Smooth muscle cell of the brain vasculature (primary cell): Measurements from ENCODE around the gene WFS1.

Experiments
- DNase-seq: peaks from one replicate; pipeline ENCODE4 v3.0.0-alpha.2; 2012; ENCODE audit warnings: low read depth, low spot score

The WFS1 gene

DNA sequence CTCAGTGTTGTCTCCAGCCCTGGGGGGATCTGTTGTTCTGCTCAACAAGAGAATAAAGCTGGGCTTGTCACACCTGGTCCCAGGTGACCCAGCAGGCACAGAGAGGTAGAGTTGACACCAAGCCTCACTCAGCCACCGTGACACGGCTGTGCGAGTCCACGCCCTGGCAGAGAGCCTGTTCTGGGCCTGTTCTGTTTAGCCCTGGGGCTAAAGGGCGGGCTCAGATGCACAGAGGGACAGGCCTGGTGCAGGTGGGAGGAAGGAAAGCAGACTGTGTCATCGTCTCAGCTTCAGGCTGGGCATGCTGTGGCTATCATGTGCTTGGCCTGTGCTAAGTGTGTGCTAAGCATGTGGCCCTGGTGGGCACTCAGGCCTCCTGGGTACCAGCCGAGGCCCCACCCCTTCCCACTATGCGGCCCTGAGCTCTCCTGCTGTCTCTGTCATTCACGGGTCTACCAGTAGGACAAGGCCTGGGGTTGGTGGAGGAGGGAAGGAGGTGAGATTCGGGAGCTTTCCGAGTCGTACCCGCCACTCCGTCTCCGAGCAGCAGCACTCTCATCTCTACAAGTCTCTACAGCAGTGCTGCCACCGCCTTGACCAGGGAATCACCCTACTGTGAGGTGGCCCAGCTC lies 10.8 kb downstream of the WFS1 start:
- no peak for DNase-seq

DNA sequence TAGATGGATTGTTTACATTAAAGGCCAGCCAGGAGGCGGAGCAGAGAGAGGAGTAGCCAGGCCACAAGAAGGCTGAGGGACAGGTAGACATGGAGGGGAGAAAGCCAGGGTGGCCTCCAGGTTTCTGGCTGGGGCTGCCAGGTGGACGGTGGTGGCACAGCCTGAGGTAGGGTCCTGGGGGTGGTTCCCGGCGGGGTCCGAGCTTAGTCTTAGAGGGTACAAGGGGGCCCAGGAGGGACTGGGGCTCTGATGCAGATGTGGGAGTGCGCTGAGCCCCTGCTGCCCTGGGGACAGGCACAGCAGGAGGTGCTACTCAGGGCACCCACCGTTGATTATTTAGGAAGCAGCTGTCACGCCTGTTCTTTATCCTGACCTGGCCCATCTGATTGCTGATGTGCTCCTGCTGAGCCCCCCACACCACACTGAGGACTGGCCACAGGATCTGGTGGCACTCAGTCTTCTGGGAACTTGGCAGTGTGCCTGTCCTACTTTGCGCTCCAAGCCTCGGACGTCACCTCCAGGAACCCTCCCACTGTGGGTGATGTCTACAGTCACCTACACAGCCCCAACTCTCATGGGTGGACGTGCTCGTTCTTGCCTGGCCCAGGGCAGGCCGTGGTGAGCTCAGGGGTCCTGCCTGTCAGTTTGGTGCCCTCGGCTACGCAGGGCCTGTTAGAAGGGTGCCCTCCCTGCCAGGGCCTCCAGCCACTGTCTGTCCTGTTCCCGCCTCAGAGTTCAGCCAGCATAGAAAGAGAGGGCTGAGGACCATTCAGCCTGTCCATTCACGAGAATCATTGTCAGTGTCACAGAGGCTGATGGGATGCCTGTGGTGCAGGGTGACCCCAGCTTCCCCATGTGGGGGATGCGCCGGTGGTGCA lies 12.0 kb downstream of the WFS1 start:
- no peak for DNase-seq

DNA sequence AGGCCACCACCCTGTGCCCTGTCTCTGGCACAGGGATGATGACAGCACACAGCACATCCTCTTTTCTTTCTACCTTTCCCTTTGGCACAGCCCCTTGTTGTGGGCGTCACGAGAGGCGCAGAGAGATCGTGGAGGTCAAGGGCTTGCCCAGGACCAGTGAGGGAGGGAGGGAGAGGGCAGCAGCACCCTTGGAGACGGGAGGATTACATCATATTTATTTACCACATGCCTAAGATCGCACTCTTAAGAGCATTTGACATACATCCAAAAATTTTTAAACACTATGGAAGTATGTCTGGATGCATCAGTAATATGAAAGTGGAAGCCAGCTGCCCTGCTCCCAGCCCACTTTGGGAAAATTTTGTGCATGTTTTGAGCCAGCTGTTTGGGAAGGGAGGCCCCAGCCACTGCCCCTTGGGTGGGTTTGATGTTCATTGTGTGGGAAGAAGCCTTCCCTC lies 12.7 kb downstream of the WFS1 start:
- no peak for DNase-seq

DNA sequence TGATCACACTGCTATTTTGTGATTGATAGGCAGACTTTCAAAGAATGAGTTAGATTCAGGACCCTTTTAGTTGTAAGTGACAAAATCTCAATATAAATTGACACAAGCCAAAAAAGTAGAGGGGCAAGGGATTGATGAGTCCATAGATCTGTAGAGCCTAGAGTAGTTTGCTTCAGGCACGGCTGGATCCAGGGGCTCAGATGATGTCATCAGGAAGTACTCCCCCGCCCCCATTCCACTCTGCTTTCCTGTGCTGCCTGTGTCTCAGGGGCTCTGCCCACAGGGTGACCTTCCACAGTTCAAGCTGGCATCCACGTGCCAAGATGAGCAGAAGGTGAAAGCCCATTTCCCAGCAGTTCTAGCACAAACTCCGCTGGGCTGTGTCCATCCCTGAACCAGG lies 13.6 kb downstream of the WFS1 start:
- DNase-seq = no peak

DNA sequence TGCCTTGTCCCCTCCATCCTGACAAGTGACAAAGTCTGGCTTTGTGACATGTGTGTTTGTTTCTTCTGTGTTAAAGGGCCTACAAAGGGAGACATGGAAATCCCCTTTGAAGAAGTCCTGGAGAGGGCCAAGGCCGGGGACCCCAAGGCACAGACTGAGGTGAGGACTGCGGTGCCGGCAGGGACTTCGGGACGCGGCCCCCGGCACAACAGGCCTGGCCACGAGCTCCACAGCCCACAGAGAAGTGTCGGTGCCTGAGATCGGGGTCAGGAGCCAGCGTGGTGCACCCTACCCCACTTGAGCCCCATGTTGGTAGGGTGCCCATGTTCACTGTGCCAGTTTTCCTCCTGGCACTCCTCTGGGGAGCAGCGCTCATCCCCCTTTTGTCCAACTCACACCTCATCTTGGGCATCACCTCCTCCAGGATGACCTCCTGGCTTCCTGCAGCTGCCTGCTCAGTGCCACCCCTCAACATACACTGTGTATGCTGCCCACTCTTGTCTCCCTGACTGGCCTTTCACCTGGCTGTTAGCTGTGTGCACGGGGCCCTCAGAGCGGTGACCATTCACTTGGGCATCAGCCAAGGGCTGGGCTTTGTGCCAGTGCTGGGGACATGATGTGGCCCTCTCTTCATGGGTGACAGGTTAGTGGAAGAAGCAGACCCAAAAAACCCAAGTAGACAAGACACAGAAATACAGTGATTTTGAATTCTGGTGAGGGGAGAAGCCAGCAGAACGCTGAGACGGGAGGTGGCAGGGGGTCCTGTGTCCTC lies 17.6 kb downstream of the WFS1 start:
- no peak for DNase-seq

DNA sequence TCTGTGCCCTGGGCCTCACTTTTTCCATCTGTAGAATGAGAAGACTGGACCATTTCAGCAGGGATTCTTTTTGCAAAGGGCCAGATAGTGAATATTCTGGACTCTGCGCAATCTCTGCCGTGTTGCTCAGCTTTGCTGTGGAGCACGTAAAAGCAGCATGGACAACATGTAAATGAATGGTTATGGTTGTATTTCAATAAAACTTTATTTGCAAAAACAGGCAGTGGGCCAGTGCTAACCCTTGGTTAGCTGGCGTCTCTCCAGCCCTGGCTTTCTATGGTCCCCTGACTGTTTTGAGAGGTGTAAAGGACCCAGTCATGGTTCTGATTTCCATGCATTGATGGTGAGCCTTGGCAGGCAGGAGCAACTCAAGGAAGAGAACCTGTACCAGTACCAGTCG lies 18.7 kb downstream of the WFS1 start:
- no peak for DNase-seq

DNA sequence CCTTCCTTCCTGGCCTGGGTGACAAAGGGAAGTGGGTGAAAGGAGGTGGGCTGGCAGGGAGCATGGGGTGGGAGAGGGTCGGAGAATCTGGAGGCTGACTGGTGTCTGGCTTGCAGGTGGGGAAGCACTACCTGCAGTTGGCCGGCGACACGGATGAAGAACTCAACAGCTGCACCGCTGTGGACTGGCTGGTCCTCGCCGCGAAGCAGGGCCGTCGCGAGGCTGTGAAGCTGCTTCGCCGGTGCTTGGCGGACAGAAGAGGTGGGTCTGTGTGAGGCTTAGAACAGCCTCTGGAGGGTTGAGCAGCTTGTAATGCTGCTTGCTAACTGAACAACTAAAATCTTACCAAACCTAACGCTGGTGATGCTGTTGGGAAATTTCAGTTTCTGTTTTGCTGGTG lies 19.2 kb downstream of the WFS1 start:
- no peak for DNase-seq

DNA sequence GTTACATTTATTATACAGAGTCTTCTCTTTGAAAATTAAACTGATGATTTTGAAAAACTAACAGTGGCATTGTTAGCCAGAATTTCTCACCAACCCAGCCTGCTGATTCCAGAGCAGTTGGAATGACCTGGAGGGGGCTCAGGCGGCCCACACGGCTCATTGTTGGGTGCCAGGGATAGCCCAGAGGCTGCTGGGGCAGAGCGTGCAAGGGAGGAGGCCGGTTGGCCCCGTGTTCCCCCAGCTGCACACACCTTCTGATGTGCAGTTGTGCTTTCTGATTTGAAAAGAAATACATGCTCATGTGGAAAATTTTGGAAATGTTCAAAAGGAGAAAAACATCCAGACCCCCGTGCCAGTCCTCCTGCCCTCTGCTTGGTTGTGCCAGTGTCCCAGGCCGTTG lies 20.6 kb downstream of the WFS1 start:
- DNase-seq = no peak

DNA sequence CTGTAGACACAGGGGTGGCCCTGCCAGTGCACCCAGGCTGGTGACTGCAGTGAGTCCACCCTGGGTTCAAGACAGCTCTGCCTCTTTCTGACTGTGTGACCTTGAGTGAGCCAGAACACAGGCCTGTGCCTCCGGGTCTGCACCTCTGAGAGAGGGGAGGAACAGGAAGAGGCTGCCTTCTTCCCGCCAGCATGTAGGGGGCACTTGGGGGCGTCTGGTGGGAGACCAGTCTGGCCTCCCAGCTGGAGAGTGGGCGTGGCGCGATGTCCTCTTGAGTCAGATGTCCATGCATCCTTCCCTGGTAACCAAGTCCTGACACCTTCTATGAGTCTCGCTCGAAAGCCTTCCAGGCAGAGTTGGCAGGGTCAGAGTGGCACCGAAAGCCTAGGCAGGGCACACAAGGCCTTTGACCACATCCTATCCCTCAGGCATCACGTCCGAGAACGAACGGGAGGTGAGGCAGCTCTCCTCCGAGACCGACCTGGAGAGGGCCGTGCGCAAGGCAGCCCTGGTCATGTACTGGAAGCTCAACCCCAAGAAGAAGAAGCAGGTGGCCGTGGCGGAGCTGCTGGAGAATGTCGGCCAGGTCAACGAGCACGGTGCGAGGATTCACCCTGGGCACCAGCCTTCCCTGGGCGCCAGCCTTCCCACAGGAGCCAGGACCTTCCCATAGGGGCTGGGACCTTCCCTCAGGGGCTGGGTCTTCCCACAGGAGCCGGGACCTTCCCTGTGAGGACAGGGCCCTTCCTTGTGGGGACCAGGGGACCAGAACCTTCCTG lies 21.3 kb downstream of the WFS1 start:
- no peak for DNase-seq

DNA sequence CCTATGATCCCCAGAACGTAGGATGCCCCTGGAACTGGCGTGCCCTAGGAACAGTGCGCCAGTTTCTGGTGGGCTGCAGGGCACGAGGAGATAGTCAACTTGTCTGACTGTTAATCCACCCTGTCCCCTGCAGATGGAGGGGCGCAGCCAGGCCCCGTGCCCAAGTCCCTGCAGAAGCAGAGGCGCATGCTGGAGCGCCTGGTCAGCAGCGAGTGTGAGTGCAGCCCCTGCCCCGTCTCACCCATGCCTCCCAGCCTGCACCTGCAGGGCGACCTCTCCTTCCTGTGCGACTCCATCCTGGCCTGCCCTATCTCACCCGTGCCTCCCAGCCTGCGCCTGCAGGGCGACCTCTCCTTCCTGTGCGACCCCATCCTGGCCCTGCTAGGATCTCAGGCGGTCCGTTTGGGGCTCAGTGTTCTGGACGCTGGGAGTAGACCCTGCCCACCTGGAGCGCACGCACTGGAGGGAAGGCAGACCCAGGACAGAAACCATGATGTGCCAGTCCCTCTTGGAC lies 22.2 kb downstream of the WFS1 start:
- DNase-seq = no peak

DNA sequence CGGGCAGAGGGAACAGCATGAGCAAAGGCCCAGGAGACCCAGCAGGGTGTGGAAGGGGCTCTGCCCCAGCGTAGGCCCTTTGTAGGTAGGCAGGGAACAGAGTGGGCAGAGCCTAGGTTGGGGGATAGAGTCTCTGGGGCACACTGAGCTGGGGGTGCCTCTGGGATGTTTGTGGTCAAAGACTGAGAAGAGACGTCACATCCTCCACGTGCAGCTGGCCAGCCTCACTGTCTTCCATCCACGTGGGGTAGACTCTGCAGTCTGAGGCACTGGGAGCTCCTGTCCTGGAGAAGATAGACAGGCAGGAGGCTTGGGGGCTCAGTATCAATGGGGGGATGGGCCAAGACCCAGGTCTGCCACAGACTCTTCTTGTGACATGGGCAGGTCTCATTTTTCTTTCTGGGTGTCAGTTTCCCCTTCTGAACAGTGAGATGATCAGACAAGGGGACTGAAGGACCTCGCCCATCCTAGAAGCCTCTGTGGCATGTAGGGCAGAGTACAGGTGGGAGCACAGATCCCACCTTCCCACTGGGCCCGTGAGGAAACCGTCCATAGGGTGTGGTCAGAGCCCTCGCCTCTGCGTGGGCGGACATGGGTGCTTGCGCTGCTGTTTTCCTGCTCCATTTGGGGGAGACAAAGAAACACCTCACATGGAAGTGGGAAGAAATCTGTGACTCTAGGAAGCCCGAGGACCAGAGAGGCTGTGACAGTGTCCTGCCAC lies 22.9 kb downstream of the WFS1 start:
- DNase-seq = no peak

DNA sequence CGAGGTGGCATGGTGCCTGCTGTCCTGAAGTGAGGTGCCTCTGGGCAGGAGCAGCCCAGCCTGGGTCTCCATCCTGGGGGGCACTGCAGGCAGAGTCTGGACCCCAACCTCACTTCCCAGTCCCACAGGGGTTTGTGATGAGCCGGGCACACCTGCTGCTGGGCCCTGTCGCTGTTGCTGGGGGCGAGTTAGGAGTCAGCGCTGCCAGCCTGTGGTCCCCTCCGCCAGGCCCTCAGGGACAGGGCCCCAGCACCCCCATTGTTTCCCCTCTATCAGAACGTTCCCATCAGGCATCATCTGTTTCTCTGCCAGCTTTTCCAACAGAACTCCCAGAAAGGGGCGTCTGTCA lies 23.4 kb downstream of the WFS1 start:
- DNase-seq = no peak

DNA sequence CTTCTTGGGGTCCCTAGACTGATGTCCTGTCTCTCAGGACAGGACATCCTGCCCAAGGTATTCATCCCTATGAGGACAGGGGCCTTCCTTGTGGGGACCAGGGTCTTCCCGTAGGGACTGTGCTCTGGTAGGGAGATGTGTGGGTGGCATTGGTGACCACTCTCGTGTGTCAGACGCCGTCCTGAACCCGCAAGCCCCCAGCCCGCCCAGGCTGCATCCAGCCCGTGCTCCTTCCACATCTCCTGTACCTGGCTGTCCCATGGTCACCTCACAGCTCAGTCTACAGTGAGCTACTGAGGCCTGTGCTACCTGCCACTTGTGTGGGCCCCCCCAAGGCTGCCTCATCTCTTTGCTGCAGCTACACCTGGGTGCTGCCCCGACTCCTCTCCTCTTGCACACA lies 24.0 kb downstream of the WFS1 start:
- no peak for DNase-seq

DNA sequence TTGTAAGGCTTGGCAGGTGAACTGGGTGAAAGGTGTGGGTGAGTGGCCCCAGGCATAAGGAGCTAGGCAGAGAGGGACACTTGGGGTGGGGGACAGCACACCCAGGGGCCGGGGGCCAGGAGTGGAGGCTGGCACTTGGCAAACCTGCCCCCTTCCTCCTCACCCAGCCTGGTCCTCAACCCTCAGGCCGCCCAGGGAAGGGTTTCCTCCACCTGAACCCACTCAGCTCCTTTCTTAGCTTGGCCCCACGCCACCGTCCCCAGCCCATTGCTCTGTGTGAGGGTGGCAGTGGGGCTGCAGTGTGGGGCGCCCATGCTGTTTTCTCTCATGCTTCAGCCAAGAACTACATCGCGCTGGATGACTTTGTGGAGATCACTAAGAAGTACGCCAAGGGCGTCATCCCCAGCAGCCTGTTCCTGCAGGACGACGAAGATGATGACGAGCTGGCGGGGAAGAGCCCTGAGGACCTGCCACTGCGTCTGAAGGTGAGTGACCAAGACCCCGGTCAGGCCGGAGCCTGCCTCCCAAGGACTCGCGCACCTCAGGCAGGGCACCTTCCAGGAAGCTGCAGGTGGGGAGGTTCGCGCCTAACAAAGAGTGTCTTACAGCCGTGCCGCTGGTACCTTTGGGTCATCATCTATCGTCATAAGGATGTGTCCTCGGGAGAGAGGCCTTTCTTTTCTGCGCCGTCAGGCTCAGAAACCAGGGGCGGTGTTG lies 25.2 kb downstream of the WFS1 start:
- DNase-seq = no peak

DNA sequence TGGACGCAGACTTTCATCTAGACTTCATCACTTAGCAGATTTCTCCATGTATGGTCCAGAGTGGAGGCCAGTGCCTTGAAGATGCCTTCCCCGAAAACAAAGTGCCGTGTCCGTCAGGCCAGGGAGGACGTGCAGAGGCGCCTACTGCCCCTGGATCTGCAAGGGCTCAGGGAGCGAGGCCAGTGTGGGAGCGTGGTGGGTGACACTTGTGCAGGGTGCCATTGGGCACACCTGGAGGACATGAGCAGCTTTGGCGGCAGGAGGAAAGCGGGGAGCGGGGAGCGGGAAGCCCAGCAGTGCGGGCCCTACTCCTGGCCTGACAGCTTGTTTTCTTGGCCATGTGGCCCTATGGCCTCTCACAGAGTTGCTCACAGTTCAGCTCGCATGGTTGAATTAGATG lies 25.8 kb downstream of the WFS1 start:
- no peak for DNase-seq

DNA sequence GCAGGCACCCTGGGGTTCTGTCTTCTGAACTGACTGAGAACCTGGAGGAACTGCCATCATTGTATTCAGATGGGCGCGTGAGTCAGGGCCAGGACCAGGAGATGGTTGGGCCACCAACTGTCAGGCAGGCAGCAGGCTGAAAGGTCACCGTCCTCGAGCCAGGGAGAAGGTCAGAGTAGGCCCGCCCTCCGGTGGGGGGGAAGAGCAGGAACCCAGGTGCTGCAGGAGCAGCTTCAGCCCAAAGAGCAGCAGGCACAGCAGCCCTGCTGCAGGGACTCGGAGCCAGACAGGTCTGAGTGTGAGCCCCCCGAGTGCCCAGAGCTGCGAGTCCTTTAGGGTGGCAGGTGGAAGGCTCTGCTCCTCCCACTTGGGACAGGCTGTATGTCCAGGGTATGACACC lies 26.4 kb downstream of the WFS1 start:
- no peak for DNase-seq

DNA sequence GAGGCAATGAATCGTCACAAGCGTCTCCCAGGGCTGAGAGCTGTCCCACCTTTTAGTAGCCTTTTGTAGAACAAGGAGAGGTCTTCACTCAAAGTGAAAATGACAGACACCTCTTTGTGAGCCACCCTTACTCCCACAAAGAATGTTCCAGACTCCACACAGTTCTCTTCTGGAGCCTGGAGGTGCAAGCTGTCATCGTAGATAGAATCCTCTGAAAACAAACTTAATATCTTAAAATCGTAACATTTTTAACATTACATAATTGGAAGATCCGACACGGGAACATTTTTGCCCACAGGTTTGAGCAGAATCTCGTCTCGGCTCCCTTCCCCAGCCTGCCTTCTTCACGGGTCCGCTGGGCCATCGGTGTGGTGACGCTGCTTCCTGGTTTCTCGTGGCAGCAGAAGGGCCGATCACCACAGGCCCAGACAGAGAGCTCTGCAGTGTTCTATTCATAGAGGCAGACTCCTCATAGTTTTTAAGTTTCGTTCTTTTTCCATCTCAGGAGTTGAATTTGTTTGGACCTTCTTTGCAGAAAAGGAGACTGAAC lies 27.7 kb downstream of the WFS1 start:
- DNase-seq = no peak

DNA sequence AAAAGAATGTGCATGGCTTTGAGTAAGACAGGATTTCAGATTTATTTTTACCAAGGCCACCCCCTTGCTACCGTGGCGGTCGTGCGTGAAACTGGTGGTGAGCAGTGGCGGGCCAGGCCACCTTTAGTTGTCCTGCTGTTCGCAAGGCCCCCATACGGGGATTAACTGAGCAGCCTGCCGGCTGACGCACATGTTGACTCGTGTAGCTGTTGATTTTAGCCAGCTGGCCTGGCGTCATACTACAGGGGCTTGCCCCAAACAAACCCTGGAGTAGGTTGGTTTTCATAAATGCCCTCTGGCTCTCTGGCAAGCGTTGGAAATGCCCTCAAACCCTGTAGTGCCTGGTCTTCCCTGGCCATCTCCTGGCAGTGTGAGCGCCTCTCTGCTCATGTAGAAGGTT lies 28.4 kb downstream of the WFS1 start:
- DNase-seq = no peak

DNA sequence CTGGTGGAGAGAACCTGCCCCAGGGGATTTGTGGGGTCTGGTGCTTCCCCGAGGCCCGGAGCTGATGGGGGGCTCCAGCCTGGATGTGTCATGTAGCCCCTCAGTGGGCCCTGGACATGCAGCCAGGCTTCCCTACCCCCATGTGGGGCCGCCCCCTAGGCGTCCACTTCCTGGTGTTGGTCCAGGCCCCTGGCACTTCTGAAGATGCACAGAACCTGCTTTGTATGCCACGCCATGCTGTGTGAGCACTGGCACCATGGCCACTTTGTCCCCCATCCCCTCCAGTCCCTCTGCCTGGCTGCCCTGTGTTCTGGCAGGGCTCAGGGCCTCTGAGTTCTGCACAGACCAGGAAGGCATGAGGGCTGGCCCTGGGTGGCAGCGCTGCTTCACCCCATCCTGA lies 29.2 kb downstream of the WFS1 start:
- DNase-seq = no peak

DNA sequence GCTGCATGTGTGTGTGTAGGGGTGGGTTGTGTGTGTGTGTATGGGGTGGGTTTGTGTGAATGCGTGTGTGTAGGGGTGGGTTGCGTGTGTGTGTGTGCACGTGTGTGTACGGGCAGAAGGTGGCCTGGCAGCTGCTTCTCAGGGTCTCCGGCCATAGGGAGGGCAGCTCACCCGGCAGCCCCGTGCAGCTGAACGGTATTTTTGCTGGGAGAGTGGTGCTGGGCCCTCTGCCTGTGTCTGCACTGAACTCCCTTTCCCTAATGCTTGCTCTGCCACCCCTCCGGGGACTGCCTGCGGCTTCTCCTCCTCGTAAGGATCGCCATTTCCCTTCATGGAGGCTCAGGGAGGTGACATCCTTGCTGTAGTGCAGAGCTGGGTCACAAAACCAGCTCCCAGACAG lies 30.2 kb downstream of the WFS1 start:
- DNase-seq = no peak
